Measurements from ENCODE around the gene EEFSEC.

- TF ChIP-seq CTCF (IDR thresholded peaks at IDR 0.05; ENCODE audit: low read depth, low read length) (no peak), EZH2phosphoT487 (IDR thresholded peaks at IDR 0.05; ENCODE audit: low read depth) (no peak)
Observed at GRCh38 chr3:128397484-128397883, 244.2 kb downstream of the EEFSEC start.

Measured in OCI-LY3 (cell line).